GM12875 (cell line): ENCODE results near the gene TRAF3.

Experiments used
- H3K4me3 ChIP-seq: one replicate; pipeline ENCODE4 v1.5.1; 2011; ENCODE audit warnings: low read depth, low read length, control low read depth
- TF ChIP-seq, protein P1 (sequence below): IDR thresholded peaks from 2 replicates; pipeline ENCODE4 v1.5.1; 2011; ENCODE audit warnings: low read depth, mild to moderate bottlenecking, control low read depth, inconsistent platforms, low read length, moderate library complexity, borderline replicate concordance; ENCODE audit not compliant: insufficient read depth

Gene TRAF3

DNA sequence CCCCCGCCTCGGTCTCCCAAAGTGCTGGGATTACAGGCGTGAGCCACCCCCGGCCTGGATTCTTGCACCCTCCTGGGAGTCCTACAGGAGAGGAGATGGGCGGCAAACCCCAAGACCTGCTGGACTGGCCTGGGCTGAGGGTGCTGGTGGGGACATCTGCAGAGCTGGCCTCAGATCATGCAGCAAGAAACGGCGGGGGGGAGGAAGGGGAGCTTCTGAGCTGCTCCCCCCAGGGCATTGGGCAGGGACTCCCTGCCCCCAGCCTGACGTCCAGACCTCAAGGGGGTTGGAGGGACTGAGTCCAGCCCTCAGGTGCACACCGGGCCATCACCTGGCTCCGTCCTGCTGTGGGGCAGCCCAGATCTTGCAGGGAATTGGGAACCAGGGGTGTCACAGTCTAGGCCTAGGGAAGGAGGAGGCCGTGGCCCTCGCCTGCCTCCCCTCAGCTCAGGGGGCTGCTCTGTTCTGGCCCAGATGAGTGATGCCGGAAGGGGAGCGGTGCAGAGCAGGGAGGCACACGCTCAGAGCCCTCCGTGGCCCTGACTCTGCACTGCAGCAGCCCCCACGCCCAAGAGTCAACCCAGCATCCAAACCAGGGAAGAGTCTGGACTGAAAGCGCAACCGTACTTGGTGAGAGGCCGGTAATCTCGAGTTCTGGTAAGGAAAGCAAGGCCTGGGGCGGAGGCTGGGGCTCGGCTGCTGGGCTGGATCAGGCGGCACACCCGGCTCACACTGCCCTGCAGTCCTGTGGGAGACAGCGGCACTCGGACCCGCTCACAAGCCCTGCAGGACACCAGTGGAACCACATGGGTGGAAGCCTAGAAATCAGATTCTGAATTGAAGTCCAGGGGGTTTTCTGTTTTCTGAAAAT, 136.3 kb downstream of the TRAF3 start:
- no peak overlapping the region for H3K4me3 ChIP-seq
- TF ChIP-seq, protein P1, sequence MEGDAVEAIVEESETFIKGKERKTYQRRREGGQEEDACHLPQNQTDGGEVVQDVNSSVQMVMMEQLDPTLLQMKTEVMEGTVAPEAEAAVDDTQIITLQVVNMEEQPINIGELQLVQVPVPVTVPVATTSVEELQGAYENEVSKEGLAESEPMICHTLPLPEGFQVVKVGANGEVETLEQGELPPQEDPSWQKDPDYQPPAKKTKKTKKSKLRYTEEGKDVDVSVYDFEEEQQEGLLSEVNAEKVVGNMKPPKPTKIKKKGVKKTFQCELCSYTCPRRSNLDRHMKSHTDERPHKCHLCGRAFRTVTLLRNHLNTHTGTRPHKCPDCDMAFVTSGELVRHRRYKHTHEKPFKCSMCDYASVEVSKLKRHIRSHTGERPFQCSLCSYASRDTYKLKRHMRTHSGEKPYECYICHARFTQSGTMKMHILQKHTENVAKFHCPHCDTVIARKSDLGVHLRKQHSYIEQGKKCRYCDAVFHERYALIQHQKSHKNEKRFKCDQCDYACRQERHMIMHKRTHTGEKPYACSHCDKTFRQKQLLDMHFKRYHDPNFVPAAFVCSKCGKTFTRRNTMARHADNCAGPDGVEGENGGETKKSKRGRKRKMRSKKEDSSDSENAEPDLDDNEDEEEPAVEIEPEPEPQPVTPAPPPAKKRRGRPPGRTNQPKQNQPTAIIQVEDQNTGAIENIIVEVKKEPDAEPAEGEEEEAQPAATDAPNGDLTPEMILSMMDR, result no peak

DNA sequence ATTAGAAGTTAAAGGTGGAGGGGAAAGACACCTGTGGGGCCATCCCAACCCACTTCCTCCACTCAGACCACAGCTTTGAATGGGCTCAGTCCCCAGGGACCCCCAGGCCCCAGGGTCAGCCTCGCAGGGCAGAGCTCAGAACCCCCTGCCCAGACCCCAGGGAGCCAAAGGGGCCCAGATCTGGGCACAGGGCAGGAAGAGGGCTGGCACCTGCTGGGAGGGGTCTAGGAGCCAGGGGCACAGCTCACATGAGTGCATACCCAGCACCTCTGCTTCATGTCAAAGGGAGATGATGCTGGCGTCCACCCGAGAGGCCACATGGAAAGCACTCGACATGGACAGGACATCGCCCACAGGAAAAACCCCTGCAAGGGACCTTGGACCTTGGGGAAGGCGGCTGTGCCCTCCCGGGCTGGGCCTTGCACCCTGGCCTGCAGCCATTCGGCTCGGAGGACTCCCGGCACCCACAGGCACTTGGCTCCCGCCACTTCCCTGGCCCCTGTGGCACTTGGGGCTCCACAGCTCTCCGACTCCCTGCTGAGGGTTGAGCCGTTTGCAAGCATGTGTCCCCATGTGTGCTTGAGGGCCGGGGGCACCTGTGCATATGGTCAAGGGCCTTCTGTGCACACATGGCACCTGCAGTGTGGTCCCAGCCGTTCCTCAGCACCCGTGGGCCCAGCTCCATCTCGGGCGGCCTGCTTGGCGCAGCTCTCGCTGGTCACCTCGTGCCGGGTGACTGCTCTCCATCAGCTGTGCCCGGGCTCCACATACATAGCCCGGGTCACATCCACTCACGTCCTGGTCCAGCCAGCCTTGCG, 137.4 kb downstream of the TRAF3 start:
- TF ChIP-seq, protein P1, result no peak
- no peak overlapping the region for H3K4me3 ChIP-seq

DNA sequence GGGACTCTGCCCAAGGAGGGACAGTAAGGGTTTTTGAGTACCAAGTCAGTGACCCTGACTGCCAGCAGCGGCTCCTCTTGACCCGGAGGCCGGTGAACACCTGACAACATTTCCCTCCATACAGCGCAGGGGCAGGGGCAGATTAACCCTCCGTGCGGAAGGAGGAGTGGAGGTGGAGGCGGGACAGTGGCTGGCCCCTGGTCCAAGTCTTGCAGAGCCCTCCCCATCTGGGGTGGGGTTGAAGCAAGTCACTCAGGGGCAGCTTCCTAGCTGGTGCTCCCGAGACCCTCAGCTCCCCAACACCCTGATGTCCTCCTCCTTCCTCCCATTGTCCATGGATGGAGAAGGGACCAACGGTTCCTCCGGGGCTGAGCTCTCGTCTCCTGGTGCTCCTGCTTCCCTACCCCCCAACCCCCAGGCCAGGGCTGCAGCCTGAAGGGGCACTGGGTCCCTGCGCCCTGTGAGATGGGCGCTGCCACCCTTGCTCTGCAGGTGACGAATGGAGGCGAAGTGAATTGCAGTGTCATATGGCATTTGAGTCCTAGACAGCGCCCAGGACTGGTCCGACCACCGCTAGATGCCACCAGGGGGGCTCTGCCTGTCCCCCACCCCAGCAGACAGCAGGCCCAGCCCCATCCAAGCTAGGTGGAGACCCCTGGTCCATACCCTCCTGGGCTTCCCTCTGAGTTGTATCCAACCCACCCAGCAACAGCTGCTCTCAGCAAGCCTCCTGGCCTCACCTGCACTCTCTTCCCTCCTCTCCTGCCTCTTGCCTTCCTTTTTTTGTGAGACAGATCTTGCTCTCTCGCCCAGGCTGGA, 138.3 kb downstream of the TRAF3 start:
- TF ChIP-seq, protein P1, result no peak
- H3K4me3 ChIP-seq, result no peak overlapping the region

DNA sequence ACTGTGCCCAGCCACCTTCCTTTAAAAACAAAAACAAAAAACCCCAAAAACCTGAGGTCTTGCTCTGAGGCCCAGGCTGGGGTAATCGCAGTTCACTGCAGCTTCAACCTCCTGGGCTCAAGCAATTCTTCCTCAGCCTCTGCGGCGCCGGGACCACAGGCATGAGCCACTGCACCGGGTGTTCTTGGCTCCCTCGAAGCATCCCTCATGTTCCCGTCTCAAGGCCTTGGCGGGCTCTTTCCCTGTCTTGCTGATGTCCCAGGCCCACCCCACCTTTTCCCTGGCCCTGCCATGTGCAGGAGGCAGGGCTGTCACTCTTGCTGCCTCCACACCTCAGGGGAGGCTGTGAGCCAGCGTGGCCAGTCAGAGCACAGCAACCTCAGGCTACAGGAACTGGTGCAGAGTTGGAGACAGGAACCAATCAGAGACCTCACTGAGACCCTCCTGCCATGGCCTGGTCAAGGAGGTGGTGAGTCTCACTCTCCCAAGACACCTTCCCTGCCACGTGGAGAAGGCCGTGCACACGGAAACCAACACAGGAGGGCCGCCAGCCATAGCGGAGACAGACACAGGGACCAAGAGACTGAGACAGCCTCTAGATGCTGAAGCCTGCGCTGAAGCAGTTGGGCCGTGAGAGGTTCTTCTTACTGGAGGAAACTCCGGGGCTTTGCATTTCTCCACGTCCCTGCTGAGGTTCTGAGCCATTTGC, 139.3 kb downstream of the TRAF3 start:
- TF ChIP-seq, protein P1, result no peak
- no peak overlapping the region for H3K4me3 ChIP-seq

DNA sequence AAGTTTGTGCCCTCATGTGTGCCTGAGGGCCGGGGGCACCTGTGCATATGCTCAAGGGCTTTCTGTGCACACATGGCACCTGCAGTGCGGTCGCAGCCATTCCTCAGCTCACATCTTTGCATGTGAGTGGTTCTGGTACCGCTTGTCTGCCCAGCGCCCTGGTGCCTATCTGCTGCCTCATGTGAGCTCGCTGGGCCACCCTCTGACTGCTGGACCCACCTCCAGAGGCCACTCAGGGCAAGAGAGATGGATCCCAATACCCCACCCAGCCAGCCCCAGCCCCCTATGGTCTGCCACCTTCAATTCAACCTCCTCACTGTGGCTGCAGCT, 139.8 kb downstream of the TRAF3 start:
- TF ChIP-seq, protein P1, result no peak
- H3K4me3 ChIP-seq, result no peak overlapping the region

DNA sequence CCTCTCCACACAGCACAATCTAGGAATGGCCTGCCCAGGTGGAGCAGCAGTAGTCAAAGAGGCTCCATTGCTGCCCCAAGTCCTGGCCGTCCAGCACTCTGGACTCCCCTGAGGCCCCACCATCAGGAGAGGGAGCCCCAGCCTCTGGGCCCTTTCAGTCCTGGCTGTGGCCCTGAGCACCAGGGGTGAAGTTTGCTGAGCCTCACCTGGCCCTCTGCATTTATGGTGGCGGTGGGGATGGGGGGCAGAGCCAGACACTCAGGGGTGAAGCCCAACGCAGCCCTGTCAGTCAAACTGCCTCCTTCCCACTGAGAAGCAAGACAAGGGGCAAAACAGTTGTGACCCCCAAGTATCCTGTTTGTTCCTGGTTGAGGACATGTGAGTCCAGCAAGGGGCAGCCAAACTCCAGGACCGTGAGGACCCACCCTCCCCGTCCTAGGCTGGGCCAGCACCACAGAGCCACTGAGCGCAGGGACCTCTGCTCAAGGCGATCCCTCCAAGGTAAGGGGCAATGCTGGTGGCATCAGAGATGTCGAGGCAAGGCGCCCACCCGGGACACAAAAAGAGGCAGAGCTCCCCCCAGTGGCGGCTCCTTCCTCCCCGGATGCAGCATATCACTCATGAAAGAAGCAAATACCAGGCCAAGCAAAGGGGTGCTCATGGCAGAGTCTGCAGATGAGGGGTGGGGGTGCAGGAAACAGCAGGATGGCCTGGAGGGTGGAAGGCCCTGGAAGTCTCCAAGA, 140.4 kb downstream of the TRAF3 start:
- no peak overlapping the region for H3K4me3 ChIP-seq
- TF ChIP-seq, protein P1, result peak; percentile 78
